Umbilical cord (tissue), 2 donors: ENCODE results near the gene SMAD3. TPM values are rescaled to one million over a fixed set of nuclear protein-coding genes. Genes with fewer than 3 reads are reported as not detected.

ENCODE experiments used
- DNase-seq: peaks from one replicate; pipeline ENCODE4 v3.0.0-alpha.2; 2015; ENCODE audit warnings: low spot score
- total RNA-seq: library from RNA; depleted of rRNA; stranded (reverse); fragments of >200 nt; gene quantifications from one replicate; pipeline ENCODE4 v1.2.3, GENCODE V29; 2014; ENCODE audit warnings: low replicate concordance; ENCODE audit not compliant: insufficient read depth

Gene SMAD3
- total RNA-seq, 1 donor from 2014 or later: 11.1 TPM

DNA sequence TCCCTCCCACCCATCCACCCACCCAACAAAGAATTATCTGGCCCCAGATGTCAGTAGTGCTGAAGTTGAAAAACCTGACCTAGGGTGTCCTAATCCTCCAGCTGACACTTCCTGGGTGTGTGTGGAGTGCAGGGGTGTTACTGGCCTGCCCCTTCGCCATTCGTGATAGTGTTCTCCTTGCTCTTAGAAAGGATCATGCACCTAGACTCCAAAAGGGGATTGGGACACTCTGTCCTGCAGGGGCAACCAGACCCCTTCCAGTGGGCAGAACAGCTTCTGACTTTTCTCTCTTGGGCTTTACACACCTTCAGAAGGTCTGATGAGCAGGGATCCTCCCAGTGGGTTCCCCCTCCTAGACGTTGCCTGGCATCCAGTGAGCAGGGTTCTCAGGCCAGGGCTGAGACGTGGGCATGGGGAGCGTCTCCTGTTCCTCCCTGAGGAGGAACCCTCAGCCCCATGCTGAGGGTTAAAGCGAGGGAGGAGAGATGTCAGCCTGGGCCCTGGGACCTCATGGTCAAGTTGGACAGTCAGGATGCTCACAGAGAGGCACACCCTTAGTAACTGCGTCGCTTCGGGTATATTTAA lies 114.1 kb downstream of the SMAD3 start:
- DNase-seq: no peak

DNA sequence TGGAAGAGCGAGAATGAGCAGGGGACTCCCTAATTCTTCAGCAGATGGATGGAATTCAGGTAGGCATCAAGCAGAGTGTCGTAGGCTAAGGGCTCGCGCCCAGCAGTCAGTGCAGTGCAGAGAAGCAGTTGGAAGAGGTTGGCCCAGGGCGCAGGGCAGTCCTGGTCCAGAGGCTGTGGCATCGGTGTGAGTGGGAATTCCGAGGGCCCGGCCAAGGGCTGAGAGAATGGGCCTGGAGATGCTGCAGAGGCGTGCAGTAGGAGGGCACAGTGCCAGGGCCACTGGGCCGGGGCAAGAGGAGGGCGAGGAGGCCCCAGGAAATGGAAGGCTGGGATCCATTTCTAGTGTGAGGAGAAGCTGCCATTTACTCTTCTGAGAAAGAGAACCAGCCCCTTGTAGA lies 114.6 kb downstream of the SMAD3 start:
- DNase-seq: no peak

DNA sequence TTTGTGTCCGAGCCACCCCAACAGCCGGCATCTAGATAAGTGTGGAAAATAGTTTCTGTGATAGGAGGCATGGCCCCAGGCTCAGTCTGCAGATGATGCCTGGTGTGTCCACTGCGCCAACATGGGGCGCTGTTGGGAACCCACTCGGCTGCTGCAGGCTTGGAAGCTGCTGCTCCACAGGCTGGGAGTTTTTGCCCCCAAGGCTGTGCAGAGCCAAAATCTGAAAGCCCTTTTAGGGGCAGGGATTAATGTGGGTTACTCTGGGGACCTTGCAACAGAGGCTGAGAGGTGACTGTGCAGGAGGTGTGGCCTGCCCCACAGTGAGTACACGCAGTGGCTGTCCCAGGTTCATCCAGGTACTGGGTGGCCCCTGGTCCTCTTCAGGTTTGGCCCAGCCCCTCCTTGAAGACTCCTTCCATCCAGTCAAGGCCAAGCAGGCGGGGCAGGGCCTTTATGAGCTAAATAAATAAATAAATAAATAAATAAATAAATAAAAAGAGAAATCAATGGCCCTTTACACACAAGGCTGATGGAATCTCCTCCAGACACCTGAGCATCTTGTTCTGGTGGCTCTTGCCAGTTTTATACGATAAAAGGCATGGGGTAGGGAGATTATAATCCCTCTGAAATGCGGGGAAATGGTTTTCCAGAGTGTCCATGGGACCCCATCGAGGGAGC lies 115.3 kb downstream of the SMAD3 start:
- no peak for DNase-seq

DNA sequence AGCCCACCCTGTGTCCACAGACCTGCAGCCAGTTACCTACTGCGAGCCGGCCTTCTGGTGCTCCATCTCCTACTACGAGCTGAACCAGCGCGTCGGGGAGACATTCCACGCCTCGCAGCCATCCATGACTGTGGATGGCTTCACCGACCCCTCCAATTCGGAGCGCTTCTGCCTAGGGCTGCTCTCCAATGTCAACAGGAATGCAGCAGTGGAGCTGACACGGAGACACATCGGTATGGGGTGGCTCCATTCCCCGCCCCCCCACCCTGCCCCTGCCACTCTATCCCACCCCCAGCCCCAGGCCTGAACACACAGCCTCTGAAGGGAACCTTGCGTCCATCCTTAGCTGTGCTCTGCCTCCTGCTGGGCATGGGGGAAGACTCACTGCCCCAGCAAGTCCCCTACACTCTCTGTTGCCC lies 115.8 kb downstream of the SMAD3 start:
- DNase-seq: no peak

DNA sequence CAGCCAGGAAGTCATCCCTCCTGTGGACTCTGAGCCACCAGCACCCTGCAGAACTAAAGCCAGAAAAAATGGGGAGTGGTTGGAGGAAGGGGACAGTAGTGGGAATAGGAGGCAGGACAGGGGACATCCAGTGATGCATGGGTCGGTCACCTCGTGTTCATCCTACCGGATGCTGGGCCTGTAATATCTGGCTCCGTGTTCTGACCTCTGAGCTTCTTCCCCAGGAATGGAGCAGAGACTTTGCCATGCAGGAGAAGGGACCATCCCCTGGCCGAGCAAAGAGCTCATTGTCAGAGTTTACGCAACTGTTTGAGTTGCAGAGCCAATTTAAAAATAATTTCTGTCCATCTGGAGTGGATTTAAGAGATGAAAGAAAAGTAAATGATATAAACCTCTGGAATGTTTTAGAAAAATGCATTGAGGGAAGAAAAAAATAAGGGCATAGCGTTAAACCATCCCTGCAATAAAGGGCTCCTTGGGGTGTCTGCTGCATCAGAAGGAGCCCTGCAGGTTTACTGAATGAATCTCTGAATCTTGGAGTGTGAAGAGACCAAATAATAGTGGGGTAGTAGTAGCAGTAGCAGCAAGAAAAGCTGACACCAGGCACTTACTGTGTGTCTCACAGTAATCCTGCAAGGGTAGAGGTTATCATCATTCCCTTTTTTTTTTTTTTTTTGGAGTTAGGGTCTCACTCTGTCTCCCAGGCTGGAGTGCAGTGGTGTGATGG lies 118.2 kb downstream of the SMAD3 start:
- peak; percentile 88 for DNase-seq

DNA sequence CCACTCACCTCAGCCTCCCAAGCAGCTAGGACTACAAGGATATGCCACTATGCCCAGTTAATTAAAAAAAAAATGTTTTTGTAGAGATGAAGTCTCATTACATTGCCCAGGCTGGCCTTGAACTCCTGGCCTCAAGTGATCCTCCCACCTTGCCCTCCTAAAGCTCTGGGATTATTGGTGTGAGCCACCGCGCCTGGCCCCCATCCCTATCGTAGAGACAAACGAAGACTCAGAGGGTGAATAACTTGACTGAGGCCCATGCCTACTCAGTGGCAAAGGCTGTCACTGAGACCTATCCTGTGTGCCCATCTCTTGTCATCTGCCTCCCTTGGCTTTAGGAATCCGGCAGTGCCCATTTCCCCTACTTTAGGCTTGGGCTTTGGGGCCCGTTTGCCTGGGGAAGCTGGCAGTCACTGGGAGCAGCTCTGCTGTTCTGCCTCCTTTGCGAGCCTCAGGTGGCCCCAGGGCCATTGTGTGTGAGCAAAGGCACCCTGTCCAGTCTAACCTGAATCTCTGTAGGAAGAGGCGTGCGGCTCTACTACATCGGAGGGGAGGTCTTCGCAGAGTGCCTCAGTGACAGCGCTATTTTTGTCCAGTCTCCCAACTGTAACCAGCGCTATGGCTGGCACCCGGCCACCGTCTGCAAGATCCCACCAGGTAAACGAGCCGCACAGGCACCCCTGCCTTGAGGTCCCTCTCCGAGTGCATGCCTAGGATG lies 119.0 kb downstream of the SMAD3 start:
- DNase-seq: no peak

DNA sequence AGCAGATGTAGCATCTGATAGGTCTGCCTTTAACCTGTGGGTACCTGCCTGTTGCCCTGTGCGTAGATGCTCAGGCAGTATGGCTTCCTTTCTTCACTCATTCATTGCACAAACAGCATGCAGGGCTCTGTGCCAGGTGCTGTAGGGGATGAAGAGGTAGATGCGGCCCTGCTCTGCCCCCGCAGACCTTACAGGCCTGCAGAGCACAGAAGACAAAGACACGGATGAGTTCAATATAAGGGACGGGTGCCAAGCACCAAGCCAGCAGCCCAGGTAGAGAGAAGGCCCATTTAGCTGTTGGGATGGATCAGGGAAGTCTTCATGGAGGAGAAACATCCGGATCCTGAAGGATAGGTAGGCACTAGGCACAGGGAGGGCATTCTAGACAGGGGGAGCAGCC lies 119.6 kb downstream of the SMAD3 start:
- no peak for DNase-seq

DNA sequence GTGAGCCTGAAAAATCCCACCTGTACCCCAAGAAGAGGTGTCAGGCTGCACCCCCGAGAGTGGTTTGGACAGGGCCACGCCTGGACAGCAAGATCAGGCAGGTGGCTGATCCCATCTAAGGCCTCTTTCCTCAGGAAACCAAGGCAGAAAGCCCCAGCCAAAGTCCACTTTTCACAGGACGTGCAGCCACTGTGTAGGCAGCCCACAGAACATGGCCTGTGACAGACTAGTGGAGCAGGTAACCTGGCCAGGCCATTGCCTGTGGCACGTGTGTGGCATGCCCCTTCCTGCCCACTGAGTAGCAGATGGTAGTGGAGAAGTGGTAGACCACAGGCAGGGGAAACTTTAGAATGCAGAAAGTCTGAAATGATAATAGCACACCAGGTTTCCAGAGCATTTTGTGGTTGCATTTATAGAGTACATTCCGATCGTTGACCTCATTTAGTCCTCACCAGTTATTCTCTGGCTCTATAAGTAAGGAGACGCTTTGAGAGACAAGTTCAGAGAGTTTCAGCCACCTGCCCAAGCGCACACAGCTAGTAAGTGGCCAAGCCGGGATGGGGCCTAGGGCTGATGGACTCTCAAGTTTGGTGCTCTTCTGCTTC lies 120.3 kb downstream of the SMAD3 start:
- no peak for DNase-seq

DNA sequence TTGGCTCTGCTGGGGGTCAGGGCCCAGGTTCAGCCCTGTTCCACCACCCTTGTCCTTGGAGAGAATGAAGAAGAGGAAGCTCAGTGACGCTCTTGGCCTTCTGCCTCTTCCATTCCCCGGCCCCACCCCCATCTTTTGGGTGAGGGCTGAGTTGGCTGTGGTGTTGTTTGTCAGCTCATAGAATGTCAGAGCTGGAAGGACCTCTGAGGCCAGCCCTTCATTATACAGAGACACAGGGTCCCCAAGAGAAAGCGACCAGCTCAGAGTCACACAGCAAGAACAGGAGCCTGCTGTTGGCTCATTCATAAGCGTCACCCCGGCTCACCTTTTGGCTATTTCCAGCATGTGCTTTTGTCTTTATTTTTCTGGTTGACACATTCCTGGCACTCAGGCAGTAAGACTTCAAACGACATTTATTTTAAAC lies 120.8 kb downstream of the SMAD3 start:
- DNase-seq: no peak

DNA sequence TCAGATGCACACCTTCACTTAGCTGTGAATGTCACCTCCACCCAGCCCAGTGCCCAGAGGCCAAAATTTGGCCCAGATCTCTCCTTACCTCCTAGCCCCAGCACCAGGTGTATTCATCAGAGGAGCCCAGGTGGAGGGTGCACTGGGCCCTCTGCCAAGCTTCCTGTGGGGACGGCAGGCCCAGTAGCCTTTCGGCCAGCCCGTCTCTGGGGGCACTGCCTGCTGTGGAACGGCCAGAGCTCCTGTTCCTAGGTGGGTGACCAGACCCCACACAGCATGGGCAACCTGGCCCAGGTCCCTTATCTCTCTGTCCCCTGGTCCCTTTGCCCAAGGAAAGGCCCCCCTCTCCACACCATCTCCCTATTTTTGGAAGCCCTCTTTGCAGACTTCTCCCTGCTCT lies 121.3 kb downstream of the SMAD3 start:
- no peak for DNase-seq

DNA sequence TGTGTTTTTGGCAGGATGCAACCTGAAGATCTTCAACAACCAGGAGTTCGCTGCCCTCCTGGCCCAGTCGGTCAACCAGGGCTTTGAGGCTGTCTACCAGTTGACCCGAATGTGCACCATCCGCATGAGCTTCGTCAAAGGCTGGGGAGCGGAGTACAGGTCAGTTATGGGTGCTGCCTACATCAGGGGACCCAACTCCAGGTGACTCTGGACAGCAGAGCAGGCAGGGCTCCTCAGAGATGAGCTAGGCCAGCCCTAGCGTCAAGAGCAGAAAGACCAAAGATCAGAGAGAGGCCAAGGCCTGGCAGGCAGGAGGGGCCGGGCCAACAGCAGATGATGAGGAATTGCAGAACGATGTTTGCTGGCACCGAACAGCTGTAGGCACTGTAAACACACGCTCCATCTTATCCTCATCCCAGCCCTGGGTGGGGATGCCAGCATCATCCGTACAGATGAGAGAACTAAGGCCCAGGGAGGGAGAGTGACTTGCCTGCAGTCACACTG lies 122.0 kb downstream of the SMAD3 start:
- DNase-seq: no peak

DNA sequence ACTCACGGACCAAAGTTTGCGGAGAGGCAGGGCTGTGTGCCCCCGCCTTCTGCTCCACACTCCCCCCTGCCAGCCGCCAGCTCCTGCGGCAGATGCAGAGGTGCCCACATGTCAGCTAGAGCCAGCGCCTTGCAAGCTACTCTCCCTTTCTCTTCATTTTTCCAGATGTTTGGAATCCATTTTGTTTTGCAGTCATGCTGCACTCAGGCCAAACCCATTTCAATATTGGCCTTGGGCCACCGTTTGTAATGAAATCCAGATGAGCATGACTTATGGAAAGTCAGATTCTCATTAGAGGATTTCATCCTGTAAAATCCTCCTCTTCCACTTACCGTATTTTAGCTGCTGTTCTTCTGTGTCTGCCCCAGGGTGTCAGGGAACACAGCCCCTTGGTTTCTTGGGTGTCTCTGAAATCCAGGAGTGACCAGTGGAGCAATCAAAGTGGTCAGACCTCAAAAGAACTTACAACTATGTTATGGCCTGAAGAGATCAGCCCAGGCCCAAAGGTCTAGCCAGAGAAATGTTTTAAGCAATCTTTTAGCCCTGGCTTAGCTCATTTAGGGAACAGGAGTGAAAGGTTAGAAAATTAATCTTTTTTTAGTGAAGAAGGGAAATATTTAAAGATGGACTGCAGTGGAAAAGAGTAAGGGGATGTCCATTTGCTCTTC lies 123.3 kb downstream of the SMAD3 start:
- peak; percentile 89 for DNase-seq

DNA sequence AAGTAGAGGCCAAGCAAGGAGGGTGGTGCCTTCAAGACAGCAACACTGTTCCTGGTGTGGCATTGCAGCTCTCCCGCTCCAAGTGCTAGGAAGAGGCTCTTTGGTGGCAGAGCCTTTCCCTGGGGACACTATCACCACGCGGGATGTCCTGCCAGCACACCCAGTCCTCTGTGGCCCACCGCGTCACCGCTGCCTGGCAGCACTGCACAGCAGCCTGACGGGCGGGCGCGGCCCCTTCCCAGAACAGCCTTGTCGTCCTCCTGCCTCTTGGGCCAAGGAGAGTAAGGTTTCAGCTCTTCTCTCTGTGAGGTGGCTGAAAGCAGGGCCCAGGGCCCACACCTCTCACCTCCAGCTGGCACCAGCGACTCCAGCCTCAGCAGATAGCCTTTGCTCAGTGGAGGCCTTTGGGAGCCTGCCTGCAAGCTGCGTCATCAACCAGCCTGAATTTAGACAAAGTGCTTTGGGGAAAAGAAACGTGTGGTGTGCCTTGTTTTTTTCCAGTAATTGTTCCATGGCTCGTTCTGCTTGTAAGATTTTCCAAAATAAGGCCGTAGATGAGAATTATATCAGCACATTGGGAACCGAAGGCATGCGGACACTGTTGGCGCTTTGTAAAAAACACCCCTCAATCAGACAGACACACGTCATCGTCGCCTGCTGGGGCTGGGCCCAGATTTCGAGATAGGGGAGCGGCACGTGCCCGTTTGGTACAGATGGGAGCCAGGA lies 124.1 kb downstream of the SMAD3 start:
- no peak for DNase-seq

DNA sequence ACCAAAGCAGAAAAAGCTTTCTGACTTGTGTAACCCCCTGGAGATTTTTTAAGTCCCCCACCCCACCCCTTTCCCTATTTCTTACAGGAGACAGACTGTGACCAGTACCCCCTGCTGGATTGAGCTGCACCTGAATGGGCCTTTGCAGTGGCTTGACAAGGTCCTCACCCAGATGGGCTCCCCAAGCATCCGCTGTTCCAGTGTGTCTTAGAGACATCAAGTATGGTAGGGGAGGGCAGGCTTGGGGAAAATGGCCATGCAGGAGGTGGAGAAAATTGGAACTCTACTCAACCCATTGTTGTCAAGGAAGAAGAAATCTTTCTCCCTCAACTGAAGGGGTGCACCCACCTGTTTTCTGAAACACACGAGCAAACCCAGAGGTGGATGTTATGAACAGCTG lies 124.9 kb downstream of the SMAD3 start:
- DNase-seq: no peak

DNA sequence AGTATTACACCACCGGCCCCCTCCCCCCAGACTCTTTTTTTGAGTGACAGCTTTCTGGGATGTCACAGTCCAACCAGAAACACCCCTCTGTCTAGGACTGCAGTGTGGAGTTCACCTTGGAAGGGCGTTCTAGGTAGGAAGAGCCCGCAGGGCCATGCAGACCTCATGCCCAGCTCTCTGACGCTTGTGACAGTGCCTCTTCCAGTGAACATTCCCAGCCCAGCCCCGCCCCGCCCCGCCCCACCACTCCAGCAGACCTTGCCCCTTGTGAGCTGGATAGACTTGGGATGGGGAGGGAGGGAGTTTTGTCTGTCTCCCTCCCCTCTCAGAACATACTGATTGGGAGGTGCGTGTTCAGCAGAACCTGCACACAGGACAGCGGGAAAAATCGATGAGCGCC lies 125.4 kb downstream of the SMAD3 start:
- DNase-seq: no peak

DNA sequence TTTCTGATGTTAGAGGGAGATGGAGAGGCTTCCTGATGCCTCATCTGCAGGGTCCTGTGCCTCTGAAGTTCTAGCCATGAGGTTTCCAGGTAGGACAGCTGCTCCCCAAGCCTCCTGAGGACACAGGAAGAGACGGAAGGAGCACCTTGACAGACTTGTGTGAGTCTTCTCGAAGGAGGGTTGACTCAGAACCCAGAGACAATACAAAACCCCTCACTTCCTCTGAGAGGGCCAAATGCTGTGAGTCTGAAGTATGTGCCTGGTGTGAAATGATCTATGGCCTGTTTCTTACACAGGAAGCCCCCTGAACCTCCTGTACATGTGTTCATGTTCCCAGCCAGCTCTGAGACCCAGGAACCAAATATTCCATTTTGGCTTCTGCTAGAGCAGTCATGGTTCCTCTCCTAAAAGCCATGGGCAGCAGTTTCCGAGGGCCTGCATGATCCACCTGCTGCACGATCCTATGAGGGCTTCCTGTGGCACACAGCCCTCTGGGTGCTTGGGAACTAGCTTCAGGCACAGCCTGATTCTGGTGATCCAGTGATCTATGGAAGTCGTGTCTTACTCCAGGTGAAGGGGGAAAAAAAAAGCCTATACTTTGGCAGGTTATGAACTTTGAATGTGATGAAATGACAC lies 126.9 kb downstream of the SMAD3 start:
- DNase-seq: no peak

DNA sequence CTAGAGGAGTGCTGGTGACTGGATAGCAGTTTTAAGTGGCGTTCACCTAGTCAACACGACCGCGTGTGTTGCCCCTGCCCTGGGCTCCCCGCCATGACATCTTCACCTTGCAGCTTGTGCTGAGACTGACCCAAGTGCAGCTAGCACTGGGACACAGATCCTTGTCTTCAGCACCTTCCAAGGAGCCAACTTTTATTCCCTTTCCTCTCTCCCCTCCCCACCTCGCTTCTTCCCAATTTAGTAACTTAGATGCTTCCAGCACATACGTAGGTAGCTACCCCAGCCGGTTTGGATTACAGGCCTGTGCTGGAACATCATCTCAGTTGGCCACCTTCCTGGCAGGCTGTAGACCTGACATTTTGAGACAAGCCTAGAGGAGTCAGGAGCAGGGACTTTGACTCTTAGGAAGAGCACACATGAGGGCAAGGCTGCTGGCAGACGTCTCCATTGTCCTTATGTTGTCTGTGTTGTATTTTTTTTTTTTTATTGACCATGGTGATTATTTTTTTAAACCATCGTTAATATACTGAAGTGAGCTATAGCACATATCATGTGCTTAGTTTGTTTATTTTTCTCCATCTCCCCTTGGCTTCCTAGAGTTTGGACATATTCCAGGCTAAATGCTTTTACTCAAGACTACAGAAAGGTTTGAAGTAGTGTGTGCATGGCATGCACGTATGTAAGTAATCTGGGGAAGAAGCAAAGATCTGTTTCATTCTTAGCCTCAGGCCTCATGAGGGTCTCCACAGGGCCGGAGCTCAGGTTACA lies 128.0 kb downstream of the SMAD3 start:
- DNase-seq: no peak

DNA sequence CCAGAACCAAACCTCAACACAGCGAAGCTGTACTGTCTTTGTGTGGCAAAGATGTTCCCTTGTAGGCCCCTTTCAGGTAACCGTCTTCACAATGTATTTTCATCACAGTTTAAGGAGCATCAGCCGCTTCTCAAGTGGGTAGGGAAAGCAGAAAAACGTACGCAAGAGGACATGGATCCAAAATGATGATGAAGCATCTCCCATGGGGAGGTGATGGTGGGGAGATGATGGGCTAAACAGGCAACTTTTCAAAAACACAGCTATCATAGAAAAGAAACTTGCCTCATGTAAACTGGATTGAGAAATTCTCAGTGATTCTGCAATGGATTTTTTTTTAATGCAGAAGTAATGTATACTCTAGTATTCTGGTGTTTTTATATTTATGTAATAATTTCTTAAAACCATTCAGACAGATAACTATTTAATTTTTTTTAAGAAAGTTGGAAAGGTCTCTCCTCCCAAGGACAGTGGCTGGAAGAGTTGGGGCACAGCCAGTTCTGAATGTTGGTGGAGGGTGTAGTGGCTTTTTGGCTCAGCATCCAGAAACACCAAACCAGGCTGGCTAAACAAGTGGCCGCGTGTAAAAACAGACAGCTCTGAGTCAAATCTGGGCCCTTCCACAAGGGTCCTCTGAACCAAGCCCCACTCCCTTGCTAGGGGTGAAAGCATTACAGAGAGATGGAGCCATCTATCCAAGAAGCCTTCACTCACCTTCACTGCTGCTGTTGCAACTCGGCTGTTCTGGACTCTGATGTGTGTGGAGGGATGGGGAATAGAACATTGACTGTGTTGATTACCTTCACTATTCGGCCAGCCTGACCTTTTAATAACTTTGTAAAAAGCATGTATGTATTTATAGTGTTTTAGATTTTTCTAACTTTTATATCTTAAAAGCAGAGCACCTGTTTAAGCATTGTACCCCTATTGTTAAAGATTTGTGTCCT lies 129.0 kb downstream of the SMAD3 start:
- no peak for DNase-seq
